K562 (cell line): ENCODE data around the gene ATG7. TPM values are rescaled to one million over a fixed set of nuclear protein-coding genes. Genes with fewer than 3 reads are reported as not detected.

Experiments
- ATAC-seq: fragments of 200-7000 bp; cut with Tn5 transposase; 3 replicates; pipeline ENCODE4 v1.9.1; 2020; ENCODE audit warnings: moderate library complexity
- BruUV-seq: library from RNA; stranded (reverse); fragments of 400-500 nt; replicated peaks from 2 replicates; lab custom pipeline; 2021; lab: Mats Ljungman, UMichigan
- CTCF ChIA-PET: fragments of 300-600 bp; formaldehyde crosslinking; extraction: SDS; loops from one replicate; lab custom pipeline; 2021; ENCODE audit warnings: low intra/inter-chr PET ratio; lab: Yijun Ruan, JAX
- POLR2A ChIA-PET: fragments of 300-600, 350-650 bp; sonication (Branson Sonifier 250); formaldehyde crosslinking; extraction: SDS; loops from one replicate; lab custom pipeline; 2021; ENCODE audit warnings: antibody characterized with exemption, inconsistent platforms; lab: Yijun Ruan, JAX
- DNase-seq, 4 experiments: peaks; one replicate each; pipeline versions ENCODE4 v3.0.0 to v3.0.0-alpha.2; 2011 to 2018; ENCODE audit warnings: low spot score in 3 of 4, mixed read lengths in 3 of 4; ENCODE audit errors: extremely low read depth in 1 of 4
- FAIRE-seq: peaks from 2 replicates; lab custom pipeline; 2011; peaks lifted over from hg19 to GRCh38; lab: Jason Lieb, UNC
- H2AFZ ChIP-seq: 2 replicates; pipeline ENCODE4 v1.6.0; 2011; ENCODE audit warnings: low read depth, low read length, control low read depth, inconsistent platforms
- H3K27ac ChIP-seq: fragments of 200-600 bp; 3 replicates; pipeline ENCODE4 v1.8.0; 2011; ENCODE audit warnings: low read depth, mild to moderate bottlenecking, control low read depth, inconsistent platforms, low read length, moderate library complexity, mixed read lengths; ENCODE audit errors: extremely low read depth
- H3K27me3 ChIP-seq, 2 experiments: fragments of 300-600 bp in 1 of 2; 2 replicates in 1 of 2; 3 replicates in 1 of 2; pipeline versions ENCODE4 v1.6.0 to v1.8.0; 2011; ENCODE audit warnings: inconsistent platforms in 2 of 2, low read length in 2 of 2, mild to moderate bottlenecking in 1 of 2, mixed read lengths in 1 of 2, moderate library complexity in 1 of 2; ENCODE audit not compliant: control insufficient read depth in 2 of 2, insufficient read depth in 2 of 2
- H3K36me3 ChIP-seq: fragments of 300-600 bp; 3 replicates; pipeline ENCODE4 v1.8.0; 2011; ENCODE audit warnings: mild to moderate bottlenecking, low read length, inconsistent platforms; ENCODE audit not compliant: control insufficient read depth, insufficient read depth
- H3K4me1 ChIP-seq, 2 experiments: fragments of 200-600 bp in 1 of 2; replicated peaks in 1 of 2; 2 replicates in 1 of 2; 3 replicates in 1 of 2; pipeline versions ENCODE4 v1.5.1 to v1.8.0; 2011; ENCODE audit warnings: inconsistent platforms in 2 of 2, low read length in 2 of 2, mild to moderate bottlenecking in 1 of 2, mixed read lengths in 1 of 2, moderate library complexity in 1 of 2; ENCODE audit not compliant: control insufficient read depth in 2 of 2, insufficient read depth in 2 of 2
- H3K4me2 ChIP-seq: 2 replicates; pipeline ENCODE4 v1.6.1; 2011; ENCODE audit warnings: low read length, control low read depth, inconsistent platforms, mixed read lengths; ENCODE audit not compliant: insufficient read depth
- H3K4me3 ChIP-seq: fragments of 200-600 bp; sonication (generic), shearing (Covaris generic); 2 replicates; pipeline ENCODE4 v1.5.1; 2016; ENCODE audit warnings: control low read depth, inconsistent platforms
- H3K79me2 ChIP-seq: fragments of 200-600 bp; 3 replicates; pipeline ENCODE4 v1.8.0; 2011; ENCODE audit warnings: low read length, inconsistent platforms; ENCODE audit not compliant: control insufficient read depth, insufficient read depth
- H3K9ac ChIP-seq, 2 experiments: 2 replicates each; pipeline versions ENCODE4 v1.6.0 to v1.6.1; 2011; ENCODE audit warnings: low read depth in 2 of 2, low read length in 2 of 2, control low read depth in 1 of 2, inconsistent platforms in 1 of 2, mild to moderate bottlenecking in 1 of 2, mixed read lengths in 1 of 2; ENCODE audit not compliant: insufficient read depth in 1 of 2
- H3K9me1 ChIP-seq: one replicate; pipeline ENCODE4 v1.6.0; 2011; ENCODE audit warnings: inconsistent platforms, mild to moderate bottlenecking, low read length, moderate library complexity; ENCODE audit not compliant: control insufficient read depth, insufficient read depth
- H3K9me3 ChIP-seq: replicated peaks from 2 replicates; pipeline ENCODE4 v1.5.1; 2011; ENCODE audit warnings: low read depth, low read length, inconsistent platforms; ENCODE audit not compliant: control insufficient read depth, insufficient read depth
- H4K20me1 ChIP-seq: replicated peaks from 2 replicates; pipeline ENCODE4 v1.6.1; 2011; ENCODE audit warnings: low read length, inconsistent platforms, mixed read lengths; ENCODE audit not compliant: control insufficient read depth, insufficient read depth
- ATF3 ChIP-seq, 2 experiments: fragments of 450-650 bp in 1 of 2; sonication (generic) in 1 of 2; formaldehyde crosslinking in 1 of 2; IDR thresholded peaks in 1 of 2; conservative IDR thresholded peaks in 1 of 2; 2 replicates each; pipeline versions ENCODE4 v1.6.1 to v1.8.1; 2016 to 2023; ENCODE audit warnings: mild to moderate bottlenecking in 2 of 2, moderate library complexity in 2 of 2, inconsistent platforms in 1 of 2, missing genetic modification reagents in 1 of 2
- BRD9 ChIP-seq: fragments of 450-650 bp; IDR thresholded peaks from 2 replicates; pipeline ENCODE4 v1.6.1; 2018; ENCODE audit warnings: low read depth; ENCODE audit not compliant: partially characterized antibody
- CREM ChIP-seq: IDR thresholded peaks from 2 replicates; pipeline ENCODE4 v1.6.1; 2014; ENCODE audit warnings: antibody characterized with exemption, low read depth
- MIER1 ChIP-seq: fragments of 450-650 bp; IDR thresholded peaks from 2 replicates; pipeline ENCODE4 v1.6.1; 2016; ENCODE audit warnings: antibody characterized with exemption, mild to moderate bottlenecking, low read depth
- NKRF ChIP-seq: fragments of 450-650 bp; IDR thresholded peaks from 2 replicates; pipeline ENCODE4 v1.6.1; 2016; ENCODE audit warnings: borderline replicate concordance
- PATZ1 ChIP-seq: fragments of 250-450 bp; sonication (Bioruptor Pico); IDR thresholded peaks from 2 replicates; pipeline ENCODE4 v1.5.0; 2020; ENCODE audit warnings: mild to moderate bottlenecking, borderline replicate concordance
- PHF8 ChIP-seq: fragments of 200-600 bp; sonication (generic); IDR thresholded peaks from 2 replicates; pipeline ENCODE4 v1.6.1; 2012; ENCODE audit warnings: mixed run types, mild to moderate bottlenecking, inconsistent platforms, low read length, moderate library complexity, borderline replicate concordance
- POLR2G ChIP-seq: fragments of 200-400 bp; formaldehyde crosslinking; IDR thresholded peaks from 2 replicates; pipeline ENCODE4 v1.6.1; 2017; ENCODE audit warnings: low read depth, mild to moderate bottlenecking, antibody characterized with exemption, low read length, moderate library complexity
- RBM22 ChIP-seq: fragments of 200-400 bp; formaldehyde crosslinking; IDR thresholded peaks from 2 replicates; pipeline ENCODE4 v1.6.1; 2018; ENCODE audit warnings: low read length, low read depth; ENCODE audit not compliant: poor library complexity, severe bottlenecking
- SMAD3 ChIP-seq: fragments of 450-650 bp; formaldehyde crosslinking; conservative IDR thresholded peaks from 2 replicates; pipeline ENCODE4 v1.4.0; 2020; ENCODE audit warnings: mild to moderate bottlenecking
- SP1 ChIP-seq: sonication (generic); formaldehyde crosslinking; IDR thresholded peaks from 2 replicates; pipeline ENCODE4 v1.8.1; 2022; ENCODE audit warnings: mild to moderate bottlenecking, missing genetic modification reagents
- STAG1 ChIP-seq: sonication (generic); formaldehyde crosslinking; IDR thresholded peaks from 2 replicates; pipeline ENCODE4 v1.5.0; 2020; ENCODE audit warnings: missing genetic modification reagents, borderline replicate concordance
- ZNF121 ChIP-seq: sonication (generic); formaldehyde crosslinking; conservative IDR thresholded peaks from 2 replicates; pipeline ENCODE4 v1.8.0; 2022; ENCODE audit warnings: missing genetic modification reagents
- ZNF408 ChIP-seq: fragments of 250-450 bp; sonication (Bioruptor Pico); IDR thresholded peaks from 2 replicates; pipeline ENCODE4 v1.4.0; 2020; ENCODE audit warnings: low read depth, mild to moderate bottlenecking, moderate library complexity
- WGBS: fragments of 100-300 bp; shearing (Covaris generic); methylation state at CpG from one replicate; pipeline ENCODE4 v1.1.6; 2016; ENCODE audit warnings: low coverage, mixed read lengths; ENCODE audit not compliant: insufficient coverage; ENCODE audit errors: missing lambda C conversion rate; 5-methylcytosine and 5-hydroxymethylcytosine counted together
- in situ Hi-C: fragments of 300-500 bp; cut with MboI; formaldehyde crosslinking; loops from 4 replicates; pipeline ENCODE4 v1.15.0; 2018; ENCODE audit warnings: inconsistent platforms, mixed read lengths
- intact Hi-C: fragments of 100-400 bp; cut with micrococcal nuclease; formaldehyde crosslinking; loops from 2 replicates; pipeline ENCODE4 v1.14.2; 2022
- polyA plus RNA-seq, 8 experiments: library from polyadenylated mRNA; depleted of rRNA in 4 of 8; stranded (reverse) in 5 of 8; unstranded in 3 of 8; fragments of >200 nt; fragmentation: Nextera tagmentation in 2 of 8; fragmentation: Illumina TruSeq in 1 of 8; extraction: Ambion mirVana in 2 of 8; extraction: Trizol in 1 of 8; gene quantifications; 2 replicates each; pipeline versions ENCODE4 v1.2.1 to v1.2.3, GENCODE V29; 2011 to 2014; ENCODE audit warnings: inconsistent platforms in 1 of 8, missing spikeins in 1 of 8
- total RNA-seq, 7 experiments: library from RNA; depleted of rRNA in 6 of 7; stranded (reverse); fragments of >200 nt in 6 of 7; fragmentation: Illumina TruSeq in 2 of 7; extraction: Trizol in 2 of 7; gene quantifications; 2 replicates each; pipeline versions ENCODE4 v1.2.1 to v1.2.3, GENCODE V29; 2011 to 2021; ENCODE audit warnings: low replicate concordance in 1 of 7

Gene ATG7
- total and polyA plus RNA-seq, 9 of the 15 experiments (the other 6 are each of a cell fraction or from before 2014, with no cell fraction given): 18.3 to 45.3 (median 33.6) TPM

GRCh38 chr3:11564577-11565001 is 292.4 kb downstream of the ATG7 start:
- H3K79me2 ChIP-seq: no peaks in the 10 kb centered on the region
- CTCF ChIA-PET: no interaction called here
- H4K20me1 ChIP-seq: peaks cover 14% of the 10 kb centered on the region

More at GRCh38 chr3:11564577-11565001, 292.4 kb downstream of the ATG7 start:
- intact Hi-C loops: no loop called here
- H3K9ac ChIP-seq: no peak overlapping the region; a peak in 1 of 4 replicates
- in situ Hi-C loops: no loop called here
- no peaks in the 10 kb centered on the region for H3K27me3 ChIP-seq
- no peaks in the 10 kb centered on the region; the same call in 2 of the 3 replicates for H3K36me3 ChIP-seq
- no peaks in the 10 kb centered on the region for H3K9me3 ChIP-seq
- DNase-seq (no peak), FAIRE-seq (no peak), ATAC-seq (no peak)
- TF ChIP-seq POLR2G (peak; percentile 45), MIER1 (no peak), ZNF408 (no peak), ATF3 (IDR thresholded peaks at IDR 0.05) (no peak), ATF3 (CRISPR knock-in tag; conservative IDR thresholded peaks at IDR 0.05) (no peak), ZNF121 (CRISPR knock-in tag) (no peak), CREM (no peak), SMAD3 (CRISPR knock-in tag) (no peak), PHF8 (no peak), PATZ1 (CRISPR knock-in tag) (no peak), NKRF (no peak), RBM22 (peak; percentile 28), SP1 (CRISPR knock-in tag) (no peak), STAG1 (CRISPR knock-in tag) (no peak), BRD9 (no peak)
- no TSS peak for BruUV-seq
- no peaks in the 10 kb centered on the region for H3K9me1 ChIP-seq
- H2AFZ ChIP-seq: no peak overlapping the region
- H3K4me3 ChIP-seq: no peak overlapping the region
- H3K27ac ChIP-seq: no peak overlapping the region
- H3K4me2 ChIP-seq: no peak overlapping the region
- peaks cover 0 to 13% of the 10 kb centered on the region in 2 experiments; a peak in 1 of 5 replicates for H3K4me1 ChIP-seq
- WGBS: 76% methylated on average over 14 of the region's 19 CpGs
- POLR2A ChIA-PET: no interaction called here
